ENCODE measurements around the gene LRP5.

Gene LRP5

GRCh38 chr11:68436985-68437926 is 124.9 kb downstream of the LRP5 start:
- TF ChIP-seq POLR2A (IDR thresholded peaks at IDR 0.05; ENCODE audit: low read depth, low read length) (no peak), TAF1 (IDR thresholded peaks at IDR 0.05; ENCODE audit: borderline replicate concordance, low read depth, low read length) (no peak), POLR2AphosphoS5 (IDR thresholded peaks at IDR 0.05; ENCODE audit: low read depth, low read length) (no peak)
- DNase-seq (ENCODE audit: insufficient read length) (no peak), FAIRE-seq (no peak)

DNA sequence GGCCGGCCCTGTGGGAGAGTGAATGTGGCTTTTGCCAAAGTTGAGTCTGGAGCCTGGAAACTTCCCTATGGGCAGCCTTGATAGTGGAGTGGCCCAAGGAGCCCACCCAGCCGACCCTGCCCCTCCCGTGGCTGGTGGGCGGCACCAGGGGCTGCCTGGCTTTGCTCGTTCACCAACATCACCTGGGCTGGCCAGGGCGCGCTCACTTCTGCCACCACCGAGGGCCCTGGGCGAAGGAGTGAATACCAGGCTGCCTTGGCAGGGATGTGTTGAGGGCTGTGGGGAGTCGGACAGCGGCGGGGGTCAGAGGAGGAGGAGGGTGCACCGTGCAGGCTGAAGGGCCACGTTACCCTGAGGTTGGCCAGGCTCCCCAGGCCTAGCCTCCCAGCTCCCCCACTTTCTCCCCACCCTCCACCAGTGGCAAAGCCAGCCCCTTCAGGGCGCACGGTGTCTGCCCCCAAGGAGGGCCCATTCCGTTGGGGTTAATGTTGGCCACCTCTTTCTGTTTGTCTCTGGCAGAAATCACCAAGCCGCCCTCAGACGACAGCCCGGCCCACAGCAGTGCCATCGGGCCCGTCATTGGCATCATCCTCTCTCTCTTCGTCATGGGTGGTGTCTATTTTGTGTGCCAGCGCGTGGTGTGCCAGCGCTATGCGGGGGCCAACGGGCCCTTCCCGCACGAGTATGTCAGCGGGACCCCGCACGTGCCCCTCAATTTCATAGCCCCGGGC is 125.7 kb downstream of the LRP5 start:
- DNase-seq (ENCODE audit: insufficient read length) = no peak
- no peak for FAIRE-seq
- TF ChIP-seq TAF1 (IDR thresholded peaks at IDR 0.05; ENCODE audit: borderline replicate concordance, low read depth, low read length) (no peak), POLR2AphosphoS5 (IDR thresholded peaks at IDR 0.05; ENCODE audit: low read depth, low read length) (no peak), POLR2A (IDR thresholded peaks at IDR 0.05; ENCODE audit: low read depth, low read length) (no peak)

- no peak for DNase-seq (ENCODE audit: insufficient read length)
- FAIRE-seq = no peak
- TF ChIP-seq POLR2AphosphoS5 (IDR thresholded peaks at IDR 0.05; ENCODE audit: low read depth, low read length) (no peak), POLR2A (IDR thresholded peaks at IDR 0.05; ENCODE audit: low read depth, low read length) (no peak), TAF1 (IDR thresholded peaks at IDR 0.05; ENCODE audit: borderline replicate concordance, low read depth, low read length) (no peak)
Measured at GRCh38 chr11:68438658-68439259, 126.4 kb downstream of the LRP5 start.

DNA sequence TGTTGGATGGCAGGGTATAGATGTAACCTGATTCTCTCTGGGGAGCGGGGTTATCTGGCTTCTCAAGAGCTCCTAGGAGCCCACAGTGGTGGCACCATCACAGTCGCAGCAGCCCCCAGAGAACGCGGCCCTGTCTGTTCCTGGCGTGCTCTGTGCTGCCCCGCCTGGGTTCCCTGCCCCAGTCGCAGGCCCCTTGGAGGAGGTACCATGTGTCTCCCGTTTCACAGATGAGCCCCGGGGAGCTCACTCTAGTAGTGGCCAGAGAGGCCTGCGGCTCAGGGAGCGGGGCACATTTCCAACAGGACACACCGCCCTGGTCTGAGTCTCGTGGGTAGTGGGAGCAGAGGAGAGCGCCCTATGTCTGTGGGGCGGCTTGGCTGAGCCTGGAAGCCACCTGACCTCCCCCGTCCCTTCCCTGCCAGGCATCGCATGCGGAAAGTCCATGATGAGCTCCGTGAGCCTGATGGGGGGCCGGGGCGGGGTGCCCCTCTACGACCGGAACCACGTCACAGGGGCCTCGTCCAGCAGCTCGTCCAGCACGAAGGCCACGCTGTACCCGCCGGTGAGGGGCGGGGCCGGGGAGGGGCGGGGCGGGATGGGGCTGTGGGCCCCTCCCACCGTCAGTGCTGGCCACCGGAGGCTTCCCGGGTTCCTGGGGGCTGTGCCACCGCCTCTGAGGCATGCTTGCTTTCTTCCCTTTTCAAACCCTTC is 127.1 kb downstream of the LRP5 start:
- FAIRE-seq (no peak), DNase-seq (ENCODE audit: insufficient read length) (no peak)
- no peak for TF ChIP-seq TAF1 (IDR thresholded peaks at IDR 0.05; ENCODE audit: borderline replicate concordance, low read depth, low read length)
- TF ChIP-seq POLR2A (IDR thresholded peaks at IDR 0.05; ENCODE audit: low read depth, low read length) = no peak
- no peak for TF ChIP-seq POLR2AphosphoS5 (IDR thresholded peaks at IDR 0.05; ENCODE audit: low read depth, low read length)

DNA sequence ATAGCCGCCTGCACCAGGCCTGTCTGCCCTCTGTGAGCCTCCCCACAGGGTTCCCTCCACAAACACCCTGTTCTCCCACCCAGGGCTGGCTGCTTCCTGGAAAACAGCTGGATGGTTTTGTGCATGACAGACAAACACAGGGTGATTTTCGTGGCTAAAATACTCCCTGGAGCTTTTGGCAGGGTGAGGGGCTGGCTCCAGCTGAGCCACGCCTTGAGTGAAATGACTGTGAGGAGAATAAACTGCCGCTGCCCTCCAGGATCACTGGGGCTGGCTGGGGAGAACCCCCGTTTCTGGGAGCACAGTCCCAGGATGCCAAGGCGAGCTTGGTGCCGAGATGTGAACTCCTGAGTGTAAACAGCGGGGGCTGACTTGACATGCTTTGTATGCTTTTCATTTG is 127.8 kb downstream of the LRP5 start:
- TF ChIP-seq POLR2A (IDR thresholded peaks at IDR 0.05; ENCODE audit: low read depth, low read length) (no peak), TAF1 (IDR thresholded peaks at IDR 0.05; ENCODE audit: borderline replicate concordance, low read depth, low read length) (no peak), POLR2AphosphoS5 (IDR thresholded peaks at IDR 0.05; ENCODE audit: low read depth, low read length) (no peak)
- FAIRE-seq (no peak), DNase-seq (ENCODE audit: insufficient read length) (no peak)

DNA sequence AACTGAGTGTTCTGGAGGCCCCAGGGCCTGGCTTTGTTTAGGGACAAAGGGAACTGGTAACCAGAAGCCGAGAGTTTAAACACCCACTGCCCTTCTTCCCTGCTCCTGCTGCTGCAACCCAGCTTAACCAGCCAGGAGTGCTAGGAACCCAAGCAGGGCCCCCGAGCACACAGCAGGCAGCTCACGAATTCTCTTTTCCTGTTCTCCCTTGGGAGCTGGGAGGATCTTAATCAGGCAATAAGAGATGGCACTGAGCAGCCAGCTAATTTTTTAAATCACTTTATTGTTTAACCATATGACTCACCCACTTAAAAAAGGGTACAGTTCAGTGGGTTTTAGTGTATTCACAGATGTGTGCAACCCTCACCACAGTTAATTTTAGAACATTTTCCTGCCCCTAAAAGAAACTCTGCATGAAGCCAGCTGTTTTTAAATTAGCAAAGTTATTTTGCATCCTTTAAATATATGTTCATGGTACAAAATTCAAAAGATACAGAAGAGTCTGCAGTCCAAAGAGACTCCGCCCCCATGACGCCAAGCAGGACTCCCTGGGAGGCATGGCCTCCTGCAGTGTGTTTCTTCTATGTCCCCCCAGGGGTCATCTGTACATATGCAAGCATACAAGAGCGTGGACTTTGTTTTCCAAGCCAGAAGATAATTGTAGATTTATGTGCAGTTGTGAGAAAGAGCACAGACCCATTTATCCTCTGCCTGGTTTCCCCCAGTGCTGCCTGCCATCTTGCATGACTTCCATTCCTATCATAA is 129.3 kb downstream of the LRP5 start:
- TF ChIP-seq TAF1 (IDR thresholded peaks at IDR 0.05; ENCODE audit: borderline replicate concordance, low read depth, low read length) (no peak), POLR2AphosphoS5 (IDR thresholded peaks at IDR 0.05; ENCODE audit: low read depth, low read length) (no peak), POLR2A (IDR thresholded peaks at IDR 0.05; ENCODE audit: low read depth, low read length) (no peak)
- FAIRE-seq (peak; percentile 21), DNase-seq (ENCODE audit: insufficient read length) (peak; percentile 11)

- no peak for TF ChIP-seq TAF1 (IDR thresholded peaks at IDR 0.05; ENCODE audit: borderline replicate concordance, low read depth, low read length)
- TF ChIP-seq POLR2A (IDR thresholded peaks at IDR 0.05; ENCODE audit: low read depth, low read length) = no peak
- no peak for TF ChIP-seq POLR2AphosphoS5 (IDR thresholded peaks at IDR 0.05; ENCODE audit: low read depth, low read length)
- no peak for DNase-seq (ENCODE audit: insufficient read length)
- FAIRE-seq = no peak
Measured at GRCh38 chr11:68442433-68442832, 130.0 kb downstream of the LRP5 start.

DNA sequence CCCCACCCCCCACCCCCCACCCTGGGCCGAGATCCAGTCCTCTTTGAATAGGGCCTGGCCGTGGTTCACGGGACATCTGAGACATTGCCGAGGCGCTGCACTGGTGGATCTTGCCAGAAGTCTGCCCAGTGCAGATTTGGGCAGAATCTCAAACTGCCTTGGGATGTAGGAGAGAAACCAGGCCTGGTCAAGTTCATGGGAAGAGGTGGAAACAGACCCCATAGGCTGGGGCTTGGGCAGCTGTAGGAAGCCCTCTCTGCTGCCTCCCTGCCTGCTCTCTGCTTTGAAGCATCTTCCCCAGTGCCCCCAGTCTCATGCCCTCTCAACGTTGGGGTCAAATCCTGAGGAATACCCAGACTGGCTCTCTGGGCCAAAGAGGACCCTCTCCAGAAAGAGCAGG is 132.2 kb downstream of the LRP5 start:
- DNase-seq (ENCODE audit: insufficient read length) (peak; percentile 5), FAIRE-seq (no peak)
- TF ChIP-seq POLR2A (IDR thresholded peaks at IDR 0.05; ENCODE audit: low read depth, low read length) = no peak
- TF ChIP-seq TAF1 (IDR thresholded peaks at IDR 0.05; ENCODE audit: borderline replicate concordance, low read depth, low read length) = no peak
- TF ChIP-seq POLR2AphosphoS5 (IDR thresholded peaks at IDR 0.05; ENCODE audit: low read depth, low read length) = no peak

DNA sequence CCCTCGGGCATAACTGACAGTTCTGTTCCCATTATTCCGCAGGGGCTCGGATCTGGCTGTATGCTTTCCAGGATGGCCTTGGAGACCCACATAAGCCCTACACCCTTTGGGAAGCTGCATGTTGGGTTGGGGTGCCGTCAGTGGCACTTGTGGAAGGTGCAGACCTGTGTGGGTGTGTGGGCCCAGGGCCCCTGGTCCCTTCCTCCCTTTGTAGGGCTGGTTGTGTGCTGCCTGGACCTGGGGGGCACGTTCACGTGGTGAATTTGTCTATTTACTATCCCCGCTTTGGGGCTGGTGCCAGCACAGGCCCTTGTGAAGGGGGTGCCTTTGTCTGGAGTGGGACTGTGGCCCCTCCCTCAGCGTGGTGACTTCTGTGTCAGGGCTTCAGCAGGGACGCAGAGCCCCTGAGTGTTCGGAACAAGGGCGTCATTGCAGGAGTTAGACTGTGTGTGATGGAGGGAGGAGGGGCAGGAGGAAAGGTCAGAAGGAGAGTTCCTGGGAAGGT is 133.2 kb downstream of the LRP5 start:
- FAIRE-seq (no peak), DNase-seq (ENCODE audit: insufficient read length) (peak; percentile 5)
- TF ChIP-seq TAF1 (IDR thresholded peaks at IDR 0.05; ENCODE audit: borderline replicate concordance, low read depth, low read length) (no peak), POLR2A (IDR thresholded peaks at IDR 0.05; ENCODE audit: low read depth, low read length) (no peak), POLR2AphosphoS5 (IDR thresholded peaks at IDR 0.05; ENCODE audit: low read depth, low read length) (no peak)

GRCh38 chr11:68446046-68446725 is 133.8 kb downstream of the LRP5 start:
- DNase-seq (ENCODE audit: insufficient read length) (peak; percentile 9), FAIRE-seq (no peak)

More at GRCh38 chr11:68446046-68446725, 133.8 kb downstream of the LRP5 start:
- TF ChIP-seq POLR2A (IDR thresholded peaks at IDR 0.05; ENCODE audit: low read depth, low read length) = no peak
- no peak for TF ChIP-seq TAF1 (IDR thresholded peaks at IDR 0.05; ENCODE audit: borderline replicate concordance, low read depth, low read length)
- TF ChIP-seq POLR2AphosphoS5 (IDR thresholded peaks at IDR 0.05; ENCODE audit: low read depth, low read length) = no peak

Measured in GM12892 (cell line).